IMR-90 (cell line): ENCODE results near the gene HECW1. TPM values are rescaled to one million over a fixed set of nuclear protein-coding genes. Genes with fewer than 3 reads are reported as not detected.

Experiments used
- ATAC-seq: fragments of 200-7000 bp; cut with Tn5 transposase; 2 replicates; pipeline ENCODE4 v1.9.1; 2020; ENCODE audit warnings: low read depth, mild to moderate bottlenecking, moderate library complexity
- BruUV-seq: library from RNA; stranded (reverse); fragments of 400-500 nt; replicated peaks from 2 replicates; lab custom pipeline; 2021; lab: Mats Ljungman, UMichigan
- CTCF ChIA-PET: fragments of 300-600 bp; formaldehyde crosslinking; extraction: SDS; loops from one replicate; lab custom pipeline; 2021; ENCODE audit warnings: antibody characterized with exemption; lab: Yijun Ruan, JAX
- POLR2A ChIA-PET: fragments of 300-600 bp; sonication (Branson Sonifier 250); formaldehyde crosslinking; loops from one replicate; lab custom pipeline; 2022; ENCODE audit warnings: antibody characterized with exemption; ENCODE audit not compliant: unreplicated experiment; lab: Charles Lee
- DNase-seq: peaks from one replicate; pipeline ENCODE4 v3.0.0; 2013
- H2AFZ ChIP-seq: replicated peaks from 2 replicates; pipeline ENCODE3; 2013; ENCODE audit warnings: low read length, mild to moderate bottlenecking; ENCODE audit not compliant: poor library complexity
- H2AK5ac ChIP-seq: 2 replicates; pipeline ENCODE4 v1.6.1; 2013; ENCODE audit warnings: low read depth, low read length, inconsistent platforms
- H2AK9ac ChIP-seq: replicated peaks from 2 replicates; pipeline ENCODE3; 2013; ENCODE audit warnings: mild to moderate bottlenecking, low read depth, low read length, moderate library complexity; ENCODE audit not compliant: poor library complexity
- H2BK120ac ChIP-seq: 2 replicates; pipeline ENCODE4 v1.6.1; 2013; ENCODE audit warnings: low read depth, low read length, inconsistent platforms
- H2BK15ac ChIP-seq: 3 replicates; pipeline ENCODE4 v1.6.1; 2013; ENCODE audit warnings: low read depth, low read length, inconsistent platforms
- H2BK20ac ChIP-seq: 2 replicates; pipeline ENCODE4 v1.6.1; 2013; ENCODE audit warnings: low read depth, mild to moderate bottlenecking, inconsistent platforms, low read length, moderate library complexity
- H2BK5ac ChIP-seq: 2 replicates; pipeline ENCODE4 v1.6.1; 2013; ENCODE audit warnings: mild to moderate bottlenecking, low read depth, low read length, inconsistent platforms; ENCODE audit not compliant: poor library complexity, severe bottlenecking
- H3K14ac ChIP-seq: replicated peaks from 2 replicates; pipeline ENCODE4 v1.6.1; 2013; ENCODE audit warnings: low read depth, low read length, inconsistent platforms
- H3K18ac ChIP-seq: 2 replicates; pipeline ENCODE4 v1.6.1; 2013; ENCODE audit warnings: low read depth, low read length, control low read depth
- H3K23ac ChIP-seq: 2 replicates; pipeline ENCODE4 v1.6.1; 2013; ENCODE audit warnings: low read depth, low read length, inconsistent platforms
- H3K27ac ChIP-seq: 2 replicates; pipeline ENCODE4 v1.5.1; 2013; ENCODE audit warnings: mild to moderate bottlenecking, control low read depth, low read length; ENCODE audit not compliant: insufficient read depth
- H3K27me3 ChIP-seq: 2 replicates; pipeline ENCODE4 v1.6.1; 2013; ENCODE audit warnings: low read length; ENCODE audit not compliant: control insufficient read depth, insufficient read depth
- H3K36me3 ChIP-seq: 2 replicates; pipeline ENCODE4 v1.6.1; 2013; ENCODE audit warnings: low read length, mixed read lengths; ENCODE audit not compliant: control insufficient read depth, insufficient read depth
- H3K4ac ChIP-seq: 2 replicates; pipeline ENCODE4 v1.6.1; 2013; ENCODE audit warnings: low read depth, low read length, inconsistent platforms
- H3K4me1 ChIP-seq: 2 replicates; pipeline ENCODE4 v1.6.1; 2013; ENCODE audit warnings: low read length, mixed read lengths; ENCODE audit not compliant: control insufficient read depth, insufficient read depth
- H3K4me2 ChIP-seq: 2 replicates; pipeline ENCODE4 v1.6.1; 2013; ENCODE audit warnings: low read depth, mild to moderate bottlenecking, control low read depth, low read length, moderate library complexity
- H3K4me3 ChIP-seq: 2 replicates; pipeline ENCODE4 v1.5.1; 2013; ENCODE audit warnings: low read depth, mild to moderate bottlenecking, control low read depth, low read length, moderate library complexity; ENCODE audit not compliant: insufficient read depth
- H3K56ac ChIP-seq: 2 replicates; pipeline ENCODE4 v1.6.1; 2013; ENCODE audit warnings: low read length, inconsistent platforms; ENCODE audit not compliant: insufficient read depth; ENCODE audit errors: extremely low read depth
- H3K79me1 ChIP-seq, 2 experiments: 2 replicates each; pipeline ENCODE4 v1.6.1; 2013; ENCODE audit warnings: low read length in 2 of 2, inconsistent platforms in 1 of 2, low read depth in 1 of 2
- H3K9ac ChIP-seq: 2 replicates; pipeline ENCODE4 v1.6.1; 2013; ENCODE audit warnings: low read depth, low read length, control low read depth
- H3K9me1 ChIP-seq: 2 replicates; pipeline ENCODE4 v1.6.1; 2013; ENCODE audit warnings: low read length, inconsistent platforms; ENCODE audit not compliant: insufficient read depth
- H3K9me3 ChIP-seq: 2 replicates; pipeline ENCODE4 v1.6.1; 2013; ENCODE audit warnings: low read length; ENCODE audit not compliant: control insufficient read depth, insufficient read depth
- H4K20me1 ChIP-seq: 2 replicates; pipeline ENCODE4 v1.6.1; 2013; ENCODE audit warnings: low read length, inconsistent platforms; ENCODE audit not compliant: insufficient read depth
- H4K5ac ChIP-seq: 2 replicates; pipeline ENCODE4 v1.6.1; 2013; ENCODE audit warnings: mild to moderate bottlenecking, low read depth, low read length, control low read depth
- H4K8ac ChIP-seq, 2 experiments: 2 replicates each; pipeline ENCODE4 v1.6.1; 2013; ENCODE audit warnings: low read depth in 2 of 2, low read length in 2 of 2, control low read depth in 1 of 2, inconsistent platforms in 1 of 2
- H4K91ac ChIP-seq: 2 replicates; pipeline ENCODE4 v1.6.1; 2013; ENCODE audit warnings: low read depth, low read length, inconsistent platforms; ENCODE audit not compliant: insufficient read depth
- CHD1 ChIP-seq: IDR thresholded peaks from 2 replicates; pipeline ENCODE4 v1.6.1; 2012; ENCODE audit warnings: low read depth, low read length, improper control_type of control experiment
- WGBS, 2 experiments: methylation state at CpG; one replicate each; pipeline versions ENCODE4 v1.1.5 to v1.1.7; 2013; ENCODE audit warnings: missing lambda C conversion rate in 2 of 2; ENCODE audit not compliant: insufficient read length in 1 of 2; ENCODE audit errors: extremely low coverage in 2 of 2; 5-methylcytosine and 5-hydroxymethylcytosine counted together
- dilution Hi-C: fragments of 300-500 bp; cut with HindIII; formaldehyde crosslinking; loops from one replicate; pipeline ENCODE4 v1.14.3; 2018; ENCODE audit warnings: low sequenced_read_pairs; ENCODE audit not compliant: unreplicated experiment
- in situ Hi-C: fragments of 300-500 bp; cut with MboI; formaldehyde crosslinking; loops from 3 replicates; pipeline ENCODE4 v1.14.3; 2019; ENCODE audit warnings: low sequenced_read_pairs, inconsistent platforms, mixed read lengths
- intact Hi-C: fragments of 100-400 bp; cut with micrococcal nuclease; formaldehyde crosslinking; loops from 2 replicates; pipeline ENCODE4 v1.10.0; 2022
- polyA plus RNA-seq, 3 experiments: library from polyadenylated mRNA; depleted of rRNA; stranded (reverse); fragments of >200 nt; gene quantifications; 2 replicates each; pipeline ENCODE4 v1.2.3, GENCODE V29; 2012; ENCODE audit warnings: low replicate concordance in 1 of 3
- total RNA-seq: library from RNA; depleted of rRNA; stranded (reverse); fragments of >200 nt; gene quantifications from 2 replicates; pipeline ENCODE4 v1.2.3, GENCODE V29; 2012

Gene HECW1
- total and polyA plus RNA-seq, 2 of the 4 experiments (the other 2 are of a cell fraction), result 0.56 to 1.3 TPM

- no peak overlapping the region for H3K4ac ChIP-seq
- TF ChIP-seq CHD1, result no peak
- no peak overlapping the region for H3K9ac ChIP-seq
- no peak overlapping the region for H3K27ac ChIP-seq
- no peaks in the 10 kb centered on the region for H3K9me3 ChIP-seq
- intact Hi-C loops (no loop called here), dilution Hi-C loops (no loop called here), in situ Hi-C loops (no loop called here)
- H2AFZ ChIP-seq, result no peak overlapping the region
- no peaks in the 10 kb centered on the region for H3K79me1 ChIP-seq
- no peaks in the 10 kb centered on the region for H3K9me1 ChIP-seq
- no peak overlapping the region for H3K56ac ChIP-seq
- no peak overlapping the region for H3K23ac ChIP-seq
- H2BK5ac ChIP-seq, result no peak overlapping the region
- BruUV-seq, result no TSS peak
- peak overlapping the region; percentile 8 for H2AK9ac ChIP-seq
- H3K4me2 ChIP-seq, result no peak overlapping the region
- no peak overlapping the region for H2AK5ac ChIP-seq
- ChIA-PET CTCF (no interaction called here), POLR2A (no interaction called here)
- no peak for DNase-seq
- H2BK15ac ChIP-seq, result no peak overlapping the region
- H2BK20ac ChIP-seq, result no peak overlapping the region
- no peaks in the 10 kb centered on the region for H3K36me3 ChIP-seq
- H4K91ac ChIP-seq, result no peak overlapping the region
- H4K20me1 ChIP-seq, result no peaks in the 10 kb centered on the region
- no peak overlapping the region for H3K14ac ChIP-seq
- H3K27me3 ChIP-seq, result peaks cover 32% of the 10 kb centered on the region
- no peak overlapping the region for H2BK120ac ChIP-seq
- H4K5ac ChIP-seq, result no peak overlapping the region
- no peak overlapping the region for H4K8ac ChIP-seq
- no peak overlapping the region for H3K4me3 ChIP-seq
- WGBS, 2 experiments, result 70% methylated on average over 2 of the region's 9 CpGs; no CpG with 5 or more reads in 1 of the 2 experiments
- no peak overlapping the region for H3K18ac ChIP-seq
- no peak for ATAC-seq
- no peaks in the 10 kb centered on the region for H3K4me1 ChIP-seq
These were observed 398.6 kb downstream of the HECW1 start for GRCh38 chr7:43511029-43511428.
